ENCODE measurements around the gene CMSS1.

DNA sequence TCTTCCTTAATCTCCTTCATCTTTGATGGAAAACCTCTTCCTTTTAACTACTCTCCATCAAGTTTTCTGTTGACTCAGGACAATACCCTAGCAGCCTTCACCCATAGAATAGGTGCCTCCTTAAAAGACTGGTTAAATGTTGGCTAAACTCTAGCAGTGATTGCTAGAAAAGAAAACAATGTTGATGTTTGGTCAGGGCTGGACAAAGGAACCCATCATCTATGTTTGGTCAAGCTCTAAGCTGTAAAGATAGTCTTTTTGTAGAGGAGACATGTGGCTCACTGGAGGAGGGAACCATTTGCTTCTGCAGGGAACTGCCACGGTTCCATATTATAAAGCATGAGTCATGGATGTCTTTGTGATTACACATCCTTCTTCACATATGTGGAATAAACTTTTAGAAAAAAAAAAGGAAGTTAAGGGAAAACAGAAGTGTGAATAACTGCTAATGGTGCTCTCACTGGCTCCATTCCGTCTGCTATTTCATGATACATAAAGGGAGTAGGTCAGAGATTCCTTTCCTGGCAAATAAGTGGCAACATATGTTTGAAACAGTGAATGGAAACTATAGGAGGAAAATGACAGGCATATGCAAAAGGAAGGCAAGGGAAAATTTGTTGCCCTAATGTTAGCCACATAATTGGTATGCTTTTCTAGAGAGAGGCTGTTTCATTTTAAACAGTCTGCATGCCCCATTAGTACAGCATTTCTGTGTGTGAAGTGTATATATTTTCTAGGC, 78.2 kb downstream of the CMSS1 start:
- TF ChIP-seq ZNF8 (CRISPR knock-in tag; IDR thresholded peaks at IDR 0.05) (no peak), ESRRG (CRISPR knock-in tag; IDR thresholded peaks at IDR 0.05) (no peak), ISL1 (CRISPR knock-in tag; IDR thresholded peaks at IDR 0.05) (peak; percentile 44), GLIS3 (CRISPR knock-in tag; IDR thresholded peaks at IDR 0.05) (no peak), ARNTL (CRISPR knock-in tag; IDR thresholded peaks at IDR 0.05; ENCODE audit: borderline replicate concordance, low read depth) (no peak), POU6F1 (CRISPR knock-in tag; IDR thresholded peaks at IDR 0.05; ENCODE audit: borderline replicate concordance, low read depth) (no peak), TOX (CRISPR knock-in tag; IDR thresholded peaks at IDR 0.05; ENCODE audit: borderline replicate concordance) (no peak; the same call in 1 of the 2 replicates), ZNF565 (CRISPR knock-in tag; conservative IDR thresholded peaks at IDR 0.05; ENCODE audit: low read depth) (no peak), SNAI2 (CRISPR knock-in tag; IDR thresholded peaks at IDR 0.05) (no peak)
- TF ChIP-seq, protein P1, sequence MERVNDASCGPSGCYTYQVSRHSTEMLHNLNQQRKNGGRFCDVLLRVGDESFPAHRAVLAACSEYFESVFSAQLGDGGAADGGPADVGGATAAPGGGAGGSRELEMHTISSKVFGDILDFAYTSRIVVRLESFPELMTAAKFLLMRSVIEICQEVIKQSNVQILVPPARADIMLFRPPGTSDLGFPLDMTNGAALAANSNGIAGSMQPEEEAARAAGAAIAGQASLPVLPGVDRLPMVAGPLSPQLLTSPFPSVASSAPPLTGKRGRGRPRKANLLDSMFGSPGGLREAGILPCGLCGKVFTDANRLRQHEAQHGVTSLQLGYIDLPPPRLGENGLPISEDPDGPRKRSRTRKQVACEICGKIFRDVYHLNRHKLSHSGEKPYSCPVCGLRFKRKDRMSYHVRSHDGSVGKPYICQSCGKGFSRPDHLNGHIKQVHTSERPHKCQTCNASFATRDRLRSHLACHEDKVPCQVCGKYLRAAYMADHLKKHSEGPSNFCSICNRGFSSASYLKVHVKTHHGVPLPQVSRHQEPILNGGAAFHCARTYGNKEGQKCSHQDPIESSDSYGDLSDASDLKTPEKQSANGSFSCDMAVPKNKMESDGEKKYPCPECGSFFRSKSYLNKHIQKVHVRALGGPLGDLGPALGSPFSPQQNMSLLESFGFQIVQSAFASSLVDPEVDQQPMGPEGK (CRISPR knock-in tag; IDR thresholded peaks at IDR 0.05; ENCODE audit: borderline replicate concordance), result no peak

Data from SK-N-SH treated with all-trans-retinoic acid at 6 μM for 48 hours (cell line).